Colon (tissue), 2 donors: ENCODE measurements around the gene FOXJ2.
"Not testable (repeated sequence)": the region's sequence is repeated elsewhere in the genome, so short reads cannot be mapped to it uniquely, and the experiment has no call there.

Experiments used
- FAIRE-seq: peaks from 2 replicates; lab custom pipeline; 2012; peaks lifted over from hg19 to GRCh38; lab: Jason Lieb, UNC
- donor health status: control.
- donor health status: control.

Gene FOXJ2

GRCh38 chr12:8030189-8030588 is 2.3 kb upstream of the FOXJ2 start:
- FAIRE-seq = no peak

DNA sequence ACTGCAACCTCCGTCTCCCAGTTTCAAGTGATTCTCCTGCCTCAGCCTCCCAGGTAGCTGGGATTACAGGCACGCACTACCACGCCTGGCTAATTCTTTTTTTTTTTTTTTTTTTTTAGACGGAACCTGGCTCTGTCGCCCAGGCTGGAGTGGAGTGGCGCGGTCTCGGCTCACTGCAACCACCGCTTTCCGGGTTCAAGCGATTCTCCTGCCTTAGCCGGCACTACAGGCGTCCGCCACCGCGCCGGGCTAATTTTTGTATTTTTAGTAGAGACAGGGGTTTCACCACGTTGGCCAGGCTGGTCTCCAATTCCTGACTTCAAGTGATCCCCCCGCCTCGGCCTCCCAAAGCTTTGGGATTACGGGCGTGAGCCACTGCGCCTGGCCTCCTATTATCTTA is 1.5 kb upstream of the FOXJ2 start:
- FAIRE-seq = not testable (repeated sequence)

DNA sequence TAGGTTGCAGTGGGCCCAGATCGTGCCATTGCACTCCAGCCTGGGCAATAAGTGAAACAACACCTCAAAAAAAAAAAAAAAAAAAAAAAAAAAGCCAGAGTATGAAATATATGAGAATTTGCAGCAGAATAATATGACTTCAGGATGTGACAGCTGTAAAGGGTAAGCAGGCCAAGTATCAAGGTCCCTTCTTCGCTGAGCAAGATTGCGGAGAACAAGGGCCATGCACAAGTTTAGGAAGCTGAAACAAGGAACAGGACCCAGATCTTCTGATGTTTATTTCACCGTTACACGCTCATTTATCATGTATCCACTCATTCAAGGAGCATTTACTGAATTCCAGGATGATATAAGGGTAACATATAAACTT is 659 bp upstream of the FOXJ2 start:
- FAIRE-seq = no peak

DNA sequence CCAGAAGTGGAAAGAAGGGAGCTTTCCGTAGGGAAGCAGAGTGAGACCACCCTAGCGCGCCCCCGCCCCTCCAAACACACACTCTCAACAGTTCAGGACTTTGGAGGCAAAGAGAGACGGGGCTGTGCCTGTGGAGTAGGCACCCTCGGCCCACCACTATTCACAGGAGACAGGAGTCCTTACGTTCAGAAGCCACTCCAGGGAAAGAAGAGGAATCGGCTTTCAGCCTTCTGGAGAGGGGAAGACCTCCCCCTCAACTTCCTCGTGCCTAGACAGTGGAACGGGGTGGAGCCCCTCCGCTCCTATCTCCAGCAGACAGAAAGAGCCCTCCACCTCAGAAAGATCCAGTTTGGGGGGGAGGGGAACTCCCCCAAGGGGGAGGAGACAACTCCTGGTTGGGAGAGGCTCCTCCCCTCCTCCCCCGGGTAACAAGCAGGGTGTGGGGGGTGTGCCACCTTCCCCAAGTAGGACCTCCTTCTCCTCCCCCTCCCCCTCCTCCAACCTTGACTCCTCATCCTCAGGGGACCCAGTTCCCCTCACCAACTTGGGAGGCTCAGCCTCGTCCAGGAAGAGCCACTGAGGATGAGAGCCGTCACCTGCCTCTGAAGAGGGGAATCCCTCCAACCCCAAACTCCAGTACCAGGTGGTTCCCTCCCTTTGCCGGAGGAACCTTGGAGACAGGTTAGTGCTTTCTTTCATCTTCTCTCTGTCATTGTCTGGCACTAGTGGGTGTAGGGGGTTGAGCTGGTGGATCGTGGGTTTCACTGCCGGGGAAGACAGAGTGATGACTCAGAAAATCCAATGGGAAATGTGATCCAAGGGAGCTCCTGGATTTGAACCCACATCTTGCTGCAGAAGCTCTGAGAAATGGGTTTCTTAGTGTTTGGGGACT is 883 bp downstream of the FOXJ2 start:
- FAIRE-seq = no peak

- FAIRE-seq = no peak
Observed at GRCh38 chr12:8034802-8035201, 2.3 kb downstream of the FOXJ2 start.

DNA sequence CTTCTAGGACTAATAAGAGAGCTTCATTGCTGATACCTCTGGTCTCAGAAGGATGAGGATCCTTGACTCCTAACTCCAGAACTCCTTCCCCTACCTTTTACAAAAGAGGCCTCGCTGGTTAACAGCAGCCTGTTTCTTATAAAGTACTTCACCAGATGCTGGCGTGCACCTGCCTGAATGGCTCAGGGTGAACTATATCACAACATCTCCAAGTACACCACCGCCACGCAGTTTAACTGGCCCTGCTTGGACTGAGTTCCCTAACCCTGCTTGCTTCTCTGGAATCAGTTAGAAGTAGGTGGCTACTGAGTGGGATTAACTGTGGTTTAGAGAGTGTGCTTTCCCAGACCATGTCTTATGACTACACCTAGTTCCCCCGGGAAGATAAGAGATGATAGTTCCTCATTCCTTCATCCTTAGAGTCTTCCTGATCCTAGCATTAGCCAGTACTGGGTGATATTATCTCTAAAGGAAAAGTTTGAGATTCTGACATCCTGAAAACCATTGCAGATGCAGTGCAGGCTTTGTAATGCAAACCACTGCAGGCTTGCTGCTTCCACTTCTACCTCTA is 3.0 kb downstream of the FOXJ2 start:
- no peak for FAIRE-seq

DNA sequence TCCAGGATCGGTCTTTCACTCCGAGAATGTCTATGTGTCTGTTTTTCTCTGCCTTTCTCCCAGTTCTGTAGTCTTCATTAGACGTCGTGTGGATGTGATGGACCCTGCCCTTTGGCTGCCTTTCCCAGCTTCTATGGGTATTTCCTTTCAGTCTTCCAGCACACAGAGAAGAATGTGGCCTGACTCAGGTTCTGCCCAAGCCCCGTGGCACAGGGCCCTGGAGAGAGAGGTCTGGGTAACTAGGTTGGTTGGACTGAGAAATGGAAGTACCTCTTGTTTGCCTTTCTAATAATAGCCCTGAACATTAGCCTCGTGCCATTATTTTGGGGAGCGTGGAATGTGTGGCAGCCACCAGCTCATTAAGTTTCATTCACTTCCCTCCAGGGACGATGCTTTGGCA is 3.8 kb downstream of the FOXJ2 start:
- FAIRE-seq = no peak

DNA sequence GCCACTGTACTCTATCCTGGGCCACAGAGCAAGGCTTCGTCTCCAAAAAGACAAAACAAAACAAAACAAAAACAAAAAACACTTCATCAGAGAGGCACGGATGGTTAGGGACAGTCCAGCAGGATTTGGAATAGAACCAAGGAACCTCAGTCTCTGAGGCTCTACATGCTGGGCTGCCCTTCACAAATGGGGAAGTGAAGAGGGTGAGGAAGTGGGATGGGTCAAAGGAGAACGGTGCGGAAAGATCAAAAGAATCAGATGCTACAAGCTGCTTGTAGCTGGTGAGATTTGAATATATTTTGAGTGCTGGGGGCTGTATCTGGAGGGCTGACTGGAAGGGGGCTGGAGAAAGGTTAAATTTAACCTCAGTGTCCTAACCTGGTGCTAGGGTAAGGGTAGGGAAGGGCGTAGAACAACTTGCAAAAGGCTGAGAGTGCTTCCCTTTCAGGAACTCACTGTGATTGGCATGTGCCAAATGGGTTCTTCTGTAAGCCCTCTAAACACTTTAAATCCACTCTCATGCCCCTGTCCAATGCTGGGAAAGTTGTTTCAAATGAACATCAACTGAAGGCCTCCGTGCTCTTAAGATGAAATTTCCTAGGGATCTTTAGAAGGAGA is 4.6 kb downstream of the FOXJ2 start:
- no peak for FAIRE-seq

GRCh38 chr12:8037947-8038346 is 5.4 kb downstream of the FOXJ2 start:
- no peak for FAIRE-seq

DNA sequence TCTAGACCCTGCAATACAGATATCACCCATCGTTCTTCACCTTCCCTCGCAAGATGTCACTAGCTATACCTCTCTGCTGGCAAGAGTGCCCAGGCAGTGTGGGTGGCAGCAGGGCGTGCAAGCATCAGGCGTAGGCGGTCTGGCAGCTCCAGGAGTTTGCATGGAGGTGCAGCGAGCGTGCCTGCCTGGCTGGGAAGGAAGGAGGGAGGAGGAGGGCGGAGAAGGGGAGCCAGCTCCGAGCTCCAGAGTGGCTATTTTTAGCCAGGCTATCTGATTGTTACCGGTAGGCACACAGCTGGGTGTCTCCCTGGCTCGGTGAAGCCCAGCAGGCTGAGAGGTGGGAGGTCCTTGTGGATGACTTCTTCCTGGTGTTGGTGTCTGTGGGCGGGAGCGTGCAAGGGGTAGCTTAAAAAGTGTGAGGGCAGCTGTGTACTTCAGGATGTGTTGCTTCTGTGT is 6.2 kb downstream of the FOXJ2 start:
- FAIRE-seq = no peak

- no peak for FAIRE-seq
Observed at GRCh38 chr12:8040791-8041190, 8.3 kb downstream of the FOXJ2 start.

DNA sequence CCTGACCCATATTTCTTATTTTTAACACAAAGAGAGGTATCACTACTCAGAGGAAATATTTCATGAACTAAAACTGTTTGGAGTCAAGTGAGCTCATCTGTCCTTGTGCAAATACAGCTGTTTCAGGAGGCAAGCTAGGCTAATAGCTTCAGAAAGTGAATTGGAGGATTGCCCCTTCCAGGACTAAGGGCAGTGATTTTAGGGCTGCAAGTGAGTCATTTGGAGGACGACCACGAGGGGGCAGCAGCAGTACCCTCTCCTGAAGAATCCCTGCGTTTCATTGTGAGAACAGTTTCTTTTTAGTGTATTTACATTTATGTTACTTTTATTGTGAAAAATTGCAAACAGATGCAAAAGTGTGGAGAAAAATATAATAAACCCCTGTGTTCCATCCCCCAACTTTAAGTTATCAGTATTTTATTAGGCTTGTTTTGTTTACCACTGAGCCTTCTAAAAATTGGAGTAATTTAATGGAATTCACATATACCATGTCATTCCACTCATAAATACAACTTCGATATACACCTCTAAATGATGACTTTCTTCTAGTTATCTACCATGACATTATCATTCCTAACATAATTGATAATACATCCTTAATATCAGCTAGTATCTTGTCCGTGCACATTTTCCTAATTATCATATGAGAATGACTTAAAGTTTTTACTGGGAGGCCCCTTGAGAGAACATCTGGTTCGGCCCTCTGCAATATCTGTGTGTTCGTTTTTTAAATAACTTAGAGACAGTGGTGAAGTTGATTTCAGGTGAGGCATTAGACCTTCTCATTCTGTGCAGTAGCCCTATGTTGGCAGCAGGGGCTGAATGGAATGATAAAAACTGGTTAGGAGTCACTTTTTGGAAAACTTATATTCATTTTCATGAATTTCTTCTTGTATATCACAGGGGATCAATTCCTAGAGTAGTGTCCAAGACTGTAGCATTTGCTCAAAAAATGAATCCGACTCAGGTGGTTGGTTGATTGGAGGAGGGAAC is 13.7 kb downstream of the FOXJ2 start:
- FAIRE-seq = no peak

- FAIRE-seq = no peak
Observed at GRCh38 chr12:8047842-8048241, 15.3 kb downstream of the FOXJ2 start.

DNA sequence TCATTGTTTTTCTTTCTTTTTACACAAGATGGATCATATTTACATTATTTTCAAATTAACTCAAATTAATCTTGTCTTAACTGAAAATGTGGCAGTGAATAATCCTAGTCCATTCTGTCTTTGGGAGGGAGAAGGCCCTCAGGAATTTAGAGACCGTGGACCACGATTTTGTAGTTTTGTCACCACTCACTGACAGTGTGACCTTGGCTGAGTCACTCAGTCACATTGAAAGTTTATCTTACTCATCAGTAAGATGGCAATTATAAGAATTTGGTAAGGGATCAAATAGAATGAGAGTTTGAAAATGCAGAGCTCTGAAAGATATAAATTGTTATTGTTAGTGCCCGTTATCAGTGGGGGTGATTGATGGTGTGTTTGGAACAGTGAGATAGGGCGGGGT is 16.4 kb downstream of the FOXJ2 start:
- FAIRE-seq = no peak

GRCh38 chr12:8050600-8051250 is 18.2 kb downstream of the FOXJ2 start:
- FAIRE-seq = no peak

GRCh38 chr12:8052679-8053078 is 20.2 kb downstream of the FOXJ2 start:
- FAIRE-seq = no peak

GRCh38 chr12:8054816-8055215 is 22.3 kb downstream of the FOXJ2 start:
- FAIRE-seq = no peak

DNA sequence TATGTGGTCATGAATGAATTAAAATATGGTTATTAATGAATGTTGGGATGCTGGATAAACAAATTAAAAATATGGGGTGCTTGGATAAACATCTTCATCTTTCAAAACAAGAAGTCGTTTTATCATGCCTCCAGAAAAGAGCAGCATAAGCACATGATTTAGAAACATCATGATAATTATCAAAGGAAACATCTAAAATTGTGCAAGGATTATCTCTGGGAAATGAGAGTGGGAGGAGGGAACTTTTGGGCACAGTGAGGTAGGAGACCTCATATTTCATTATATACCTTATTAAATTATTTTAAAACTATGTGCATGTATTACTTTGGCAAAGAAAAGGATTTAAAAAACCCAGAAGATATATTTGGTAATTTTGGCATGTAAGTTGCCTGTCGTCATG is 24.8 kb downstream of the FOXJ2 start:
- no peak for FAIRE-seq

- FAIRE-seq = no peak
Observed at GRCh38 chr12:8057839-8058238, 25.3 kb downstream of the FOXJ2 start.

GRCh38 chr12:8058506-8058905 is 26.0 kb downstream of the FOXJ2 start:
- no peak for FAIRE-seq

GRCh38 chr12:8064131-8064530 is 31.6 kb downstream of the FOXJ2 start:
- FAIRE-seq = no peak
